ENCODE data around the gene SMIM11.
"Not testable (repeated sequence)": the region's sequence is repeated elsewhere in the genome, so short reads cannot be mapped to it uniquely, and the experiment has no call there.

GRCh38 chr21:34427339-34427738 lies 52.0 kb downstream of the SMIM11 start:
- not testable (repeated sequence) for TF ChIP-seq EP300 (IDR thresholded peaks at IDR 0.05)
- TF ChIP-seq, protein P1, sequence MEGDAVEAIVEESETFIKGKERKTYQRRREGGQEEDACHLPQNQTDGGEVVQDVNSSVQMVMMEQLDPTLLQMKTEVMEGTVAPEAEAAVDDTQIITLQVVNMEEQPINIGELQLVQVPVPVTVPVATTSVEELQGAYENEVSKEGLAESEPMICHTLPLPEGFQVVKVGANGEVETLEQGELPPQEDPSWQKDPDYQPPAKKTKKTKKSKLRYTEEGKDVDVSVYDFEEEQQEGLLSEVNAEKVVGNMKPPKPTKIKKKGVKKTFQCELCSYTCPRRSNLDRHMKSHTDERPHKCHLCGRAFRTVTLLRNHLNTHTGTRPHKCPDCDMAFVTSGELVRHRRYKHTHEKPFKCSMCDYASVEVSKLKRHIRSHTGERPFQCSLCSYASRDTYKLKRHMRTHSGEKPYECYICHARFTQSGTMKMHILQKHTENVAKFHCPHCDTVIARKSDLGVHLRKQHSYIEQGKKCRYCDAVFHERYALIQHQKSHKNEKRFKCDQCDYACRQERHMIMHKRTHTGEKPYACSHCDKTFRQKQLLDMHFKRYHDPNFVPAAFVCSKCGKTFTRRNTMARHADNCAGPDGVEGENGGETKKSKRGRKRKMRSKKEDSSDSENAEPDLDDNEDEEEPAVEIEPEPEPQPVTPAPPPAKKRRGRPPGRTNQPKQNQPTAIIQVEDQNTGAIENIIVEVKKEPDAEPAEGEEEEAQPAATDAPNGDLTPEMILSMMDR (IDR thresholded peaks at IDR 0.05): not testable (repeated sequence)

Data from gastroesophageal sphincter (tissue), 3 donors.